ENCODE data around the gene KLRF1.

Gene KLRF1, protein sequence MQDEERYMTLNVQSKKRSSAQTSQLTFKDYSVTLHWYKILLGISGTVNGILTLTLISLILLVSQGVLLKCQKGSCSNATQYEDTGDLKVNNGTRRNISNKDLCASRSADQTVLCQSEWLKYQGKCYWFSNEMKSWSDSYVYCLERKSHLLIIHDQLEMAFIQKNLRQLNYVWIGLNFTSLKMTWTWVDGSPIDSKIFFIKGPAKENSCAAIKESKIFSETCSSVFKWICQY

GRCh38 chr12:9827209-9827888 lies at the start of gene KLRF1:
KLRF1 (plus strand) TSS chr12:9827481; CDS start chr12:9827545, 64 bp downstream.
- no peak for DNase-seq (ENCODE audit: low read depth, low spot score)

DNA sequence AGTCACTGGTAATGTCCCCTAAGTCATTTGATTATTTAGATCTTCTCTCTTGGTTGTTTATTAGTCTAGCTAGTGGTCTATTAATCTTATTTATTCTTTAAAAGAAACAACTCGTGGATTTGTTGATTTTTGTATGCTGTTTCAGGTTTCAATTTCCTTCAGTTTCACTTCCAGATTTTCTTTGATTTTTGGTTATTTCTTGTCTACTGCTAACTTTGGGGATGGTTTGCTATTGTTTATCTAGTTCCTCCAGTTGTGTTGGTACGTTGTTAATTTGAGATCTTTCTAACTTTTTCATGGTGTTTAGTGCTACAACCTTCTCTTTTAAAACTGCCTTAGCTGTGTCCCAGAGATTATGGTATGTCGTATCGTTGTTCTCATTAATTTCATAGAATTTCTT lies 48.1 kb upstream of the KLRF1 start:
- no peak for DNase-seq (ENCODE audit: low read depth, low spot score)

- no peak for DNase-seq (ENCODE audit: low read depth, low spot score)
These were observed 45.9 kb upstream of the KLRF1 start for GRCh38 chr12:9781360-9781759.

DNA sequence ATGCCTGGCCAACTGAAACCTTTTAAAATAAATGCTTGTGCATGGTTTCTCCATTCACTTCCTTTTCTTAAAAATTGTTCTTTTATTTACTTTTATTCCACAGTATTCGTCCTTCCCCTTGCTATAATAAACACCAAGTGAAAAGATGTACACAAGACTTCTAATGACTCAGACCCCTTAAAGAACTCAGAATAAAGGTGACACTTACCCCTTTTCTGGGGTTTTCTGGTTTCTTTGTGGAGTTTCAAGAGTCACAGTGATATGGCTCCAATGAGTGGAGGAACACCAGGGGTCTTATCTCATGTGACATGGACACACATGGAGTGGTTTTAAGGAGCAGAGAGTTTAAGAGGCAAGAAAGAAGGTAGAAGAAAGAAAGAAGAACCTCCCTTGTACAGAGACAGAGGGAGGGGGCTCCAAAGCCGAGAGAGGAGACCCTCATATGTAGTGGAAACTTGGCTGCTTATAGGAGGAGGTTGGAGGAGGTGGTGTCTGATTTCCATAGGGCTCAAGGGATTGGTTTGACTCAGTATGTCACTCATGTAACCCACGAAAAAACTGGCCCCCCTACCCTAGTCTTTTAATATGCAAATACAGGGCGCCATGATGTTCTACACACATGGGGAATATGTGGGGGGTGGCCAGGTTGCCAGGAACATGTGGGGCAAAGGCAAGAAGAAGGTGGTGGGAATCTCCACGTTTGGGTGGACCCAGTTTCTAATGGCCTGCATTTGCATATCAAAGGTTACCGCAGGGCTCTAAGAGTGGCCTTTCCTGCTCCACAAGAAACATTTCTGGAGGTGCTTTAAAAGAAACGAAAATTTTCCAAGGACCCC lies 44.5 kb upstream of the KLRF1 start:
- DNase-seq (ENCODE audit: low read depth, low spot score): no peak

GRCh38 chr12:9784326-9784725 lies 43.0 kb upstream of the KLRF1 start:
- DNase-seq (ENCODE audit: low read depth, low spot score): no peak

- DNase-seq (ENCODE audit: low read depth, low spot score): no peak
These were observed 42.5 kb upstream of the KLRF1 start for GRCh38 chr12:9784816-9785215.

DNA sequence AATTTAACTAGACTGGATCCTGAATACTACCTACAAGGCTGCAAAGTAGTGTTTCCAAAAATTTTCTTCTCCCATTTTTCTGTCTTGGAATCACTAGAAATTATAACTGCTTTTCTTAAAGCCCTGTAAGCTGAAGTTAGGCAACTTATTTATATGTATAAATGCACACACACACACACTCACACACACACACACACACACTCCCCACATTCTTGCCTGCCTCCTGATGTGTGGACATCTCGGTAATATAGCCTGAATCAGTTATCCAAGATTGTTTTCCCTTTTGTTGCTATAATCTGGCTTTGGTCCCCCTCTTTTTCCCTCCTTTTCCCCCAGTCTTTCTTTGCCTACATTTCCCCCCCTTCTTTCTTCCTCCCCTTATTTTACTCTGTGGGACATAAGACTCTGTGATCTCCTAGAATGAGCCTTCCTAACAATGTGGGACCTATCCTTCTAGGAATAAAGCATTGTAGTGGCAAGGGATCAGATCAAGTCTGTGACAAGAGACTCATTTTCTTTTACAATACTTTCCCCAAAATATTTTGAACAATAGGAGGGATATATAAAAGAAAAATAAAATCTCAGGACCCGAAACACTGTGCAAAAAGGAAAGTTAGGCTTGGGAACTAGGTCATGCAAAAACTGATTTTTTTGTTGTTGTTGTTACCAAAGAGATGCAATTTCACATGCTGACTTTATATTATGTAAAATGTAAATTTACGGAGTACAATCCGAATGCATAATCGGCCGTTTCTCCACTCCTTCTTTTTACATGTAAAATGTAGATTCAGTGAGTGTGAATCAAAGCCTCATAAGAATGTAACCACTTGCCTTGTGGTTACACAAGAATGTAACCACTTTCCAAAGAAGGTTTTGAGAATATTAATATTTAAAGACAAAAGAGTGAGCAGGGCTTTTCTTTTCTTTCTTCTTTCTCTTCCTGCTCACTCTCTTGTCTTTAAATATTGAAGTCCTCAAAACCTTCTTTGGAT lies 40.3 kb upstream of the KLRF1 start:
- peak; percentile 55 for DNase-seq (ENCODE audit: low read depth, low spot score)

GRCh38 chr12:9792185-9792900 lies 34.9 kb upstream of the KLRF1 start:
- DNase-seq (ENCODE audit: low read depth, low spot score): no peak

- peak; percentile 20 for DNase-seq (ENCODE audit: low read depth, low spot score)
These were observed 34.2 kb upstream of the KLRF1 start for GRCh38 chr12:9792961-9793617.

DNA sequence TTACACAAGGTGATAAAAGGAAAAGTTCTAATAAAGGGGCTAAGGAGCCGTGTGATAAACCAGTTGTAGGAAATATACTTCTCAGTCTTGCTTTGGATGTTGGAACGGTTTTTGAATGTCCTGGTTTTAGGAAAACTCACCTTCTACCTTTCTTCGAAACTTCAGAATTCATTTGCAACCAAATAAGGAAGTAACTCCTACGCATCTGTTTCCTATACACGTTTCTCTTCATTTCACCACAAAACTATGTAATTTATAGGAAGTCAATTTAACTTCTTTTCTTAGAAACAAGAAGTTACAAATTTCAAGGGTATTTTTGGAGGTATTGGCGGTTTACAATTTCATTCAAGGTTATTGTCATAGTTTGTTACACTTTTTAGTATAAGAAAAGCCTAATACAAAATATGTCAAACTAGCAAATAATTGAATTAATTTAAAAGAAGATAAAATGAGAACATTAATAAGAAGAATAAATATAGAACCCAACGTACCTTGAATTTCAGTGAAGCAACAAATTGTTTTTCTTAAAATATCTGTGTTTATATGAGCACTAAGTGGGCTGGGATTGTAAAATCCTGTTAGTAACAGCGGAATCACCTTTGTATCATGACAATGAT lies 33.4 kb upstream of the KLRF1 start:
- no peak for DNase-seq (ENCODE audit: low read depth, low spot score)

- DNase-seq (ENCODE audit: low read depth, low spot score): no peak
These were observed 32.7 kb upstream of the KLRF1 start for GRCh38 chr12:9794484-9795093.

DNA sequence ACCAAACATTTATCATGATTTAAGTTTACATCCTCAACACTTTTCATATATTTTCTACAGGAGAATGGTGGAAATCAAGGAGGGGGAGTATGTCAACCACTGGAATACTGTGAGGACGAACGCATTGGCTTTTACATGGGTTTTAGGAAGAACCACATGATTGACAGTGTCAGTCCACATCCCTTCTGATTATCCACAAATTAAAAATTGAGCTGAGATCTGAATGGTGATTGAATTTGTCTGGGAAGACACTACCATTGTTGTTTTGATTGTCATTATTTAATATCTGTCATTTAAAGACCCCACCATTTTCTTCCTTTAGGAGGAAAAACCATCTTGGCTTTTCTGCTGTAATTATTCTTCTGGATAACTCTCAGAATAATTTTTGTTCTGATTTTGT lies 31.3 kb upstream of the KLRF1 start:
- no peak for DNase-seq (ENCODE audit: low read depth, low spot score)

DNA sequence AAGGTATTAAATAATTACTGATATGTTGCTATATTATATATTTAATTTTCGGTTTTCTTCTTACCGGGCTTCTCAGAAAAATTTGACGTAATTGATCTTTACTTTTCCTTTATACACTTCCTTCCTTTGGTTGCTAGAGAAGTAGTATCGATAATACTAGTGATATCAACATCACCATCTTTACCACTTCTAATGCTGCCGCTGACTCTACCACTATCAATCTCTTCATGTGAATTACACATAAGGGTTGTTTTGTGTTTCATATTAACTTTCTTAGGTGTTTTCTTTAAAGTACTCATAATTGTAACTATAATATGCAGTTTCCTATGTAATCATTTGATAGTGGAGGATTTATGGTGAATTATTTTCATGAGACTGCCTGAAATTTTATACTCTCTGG lies 30.9 kb upstream of the KLRF1 start:
- no peak for DNase-seq (ENCODE audit: low read depth, low spot score)

DNA sequence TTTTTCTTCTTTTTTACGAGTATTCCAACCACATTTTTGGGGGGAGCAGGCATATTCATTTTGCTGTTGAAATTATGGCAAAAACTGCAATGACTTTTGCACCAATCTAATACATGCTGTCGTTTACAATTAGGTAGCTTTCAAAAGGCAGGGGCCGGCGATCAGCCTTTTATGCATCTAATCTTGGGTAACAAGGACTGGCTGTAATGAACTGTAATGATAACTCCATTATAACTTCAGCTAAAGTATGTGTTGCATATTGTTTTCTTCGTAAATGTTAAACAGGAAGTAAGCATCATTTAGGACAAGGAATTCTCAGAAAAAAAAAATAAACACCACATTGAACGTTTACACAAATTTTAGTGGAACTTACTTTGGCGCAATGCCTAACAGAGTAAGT lies 30.3 kb upstream of the KLRF1 start:
- DNase-seq (ENCODE audit: low read depth, low spot score): no peak

GRCh38 chr12:9797722-9798619 lies 29.3 kb upstream of the KLRF1 start:
- peak; percentile 51 for DNase-seq (ENCODE audit: low read depth, low spot score)

GRCh38 chr12:9799961-9800360 lies 27.3 kb upstream of the KLRF1 start:
- DNase-seq (ENCODE audit: low read depth, low spot score): no peak

DNA sequence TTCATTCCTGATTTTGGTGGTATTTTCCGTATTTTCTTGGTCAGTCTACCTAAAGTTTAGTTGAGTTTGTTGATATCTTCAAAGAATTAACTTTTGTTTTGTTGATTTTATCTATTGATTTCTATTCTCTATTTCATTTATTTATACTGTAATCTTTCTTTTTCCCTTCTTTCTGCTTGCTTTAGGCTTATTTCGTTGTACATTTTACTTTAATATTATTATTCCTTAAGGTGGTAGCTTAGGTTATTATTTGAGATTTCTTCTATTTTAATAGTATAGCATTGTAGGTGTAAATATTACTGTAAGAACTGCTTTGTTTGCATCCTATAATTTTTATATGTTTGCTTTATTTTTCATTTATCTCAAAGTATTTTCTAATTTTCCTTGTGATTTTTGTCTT lies 21.4 kb upstream of the KLRF1 start:
- no peak for DNase-seq (ENCODE audit: low read depth, low spot score)

- no peak for DNase-seq (ENCODE audit: low read depth, low spot score)
These were observed 20.6 kb upstream of the KLRF1 start for GRCh38 chr12:9806714-9807113.
